ENCODE results near the gene CCL18. TPM values are rescaled to one million over a fixed set of nuclear protein-coding genes. Genes with fewer than 3 reads are reported as not detected.
"Not testable (repeated sequence)": the region's sequence is repeated elsewhere in the genome, so short reads cannot be mapped to it uniquely, and the experiment has no call there.

The CCL18 gene
- total RNA-seq, 1 experiment from 2014 or later, result not detected

GRCh38 chr17:36121099-36121498 is 57.0 kb downstream of the CCL18 start:
- H2AFZ ChIP-seq (ENCODE audit: low read length); H3K27me3 ChIP-seq (ENCODE audit: low read length); H3K36me3 ChIP-seq (ENCODE audit: insufficient read depth, low read length); H3K4me2 ChIP-seq (ENCODE audit: low read depth, low read length, poor library complexity, severe bottlenecking); H3K9me2 ChIP-seq (replicated peaks; ENCODE audit: insufficient read depth, low read length); DNase-seq; H3K27ac ChIP-seq (ENCODE audit: low read length); H3K79me2 ChIP-seq (ENCODE audit: low read length); H3K4me1 ChIP-seq (ENCODE audit: low read length); H3K9ac ChIP-seq (ENCODE audit: low read length); H4K20me1 ChIP-seq (ENCODE audit: insufficient read depth, low read depth, low read length); H3K4me3 ChIP-seq (ENCODE audit: low read length): not testable (repeated sequence)
- peaks cover 13% of the 10 kb centered on the region for H3K9me3 ChIP-seq (ENCODE audit: low read length)

Small RNAs within 50 kb of the gene (small RNA-seq; reads per million reads assigned to genes)
- not detected for gene RN7SL301P

Other genes with a start within 250 kb of the CCL18 start
- gene HEATR9, start 195.4 kb upstream of the CCL18 start, total RNA-seq (2014; rRNA removed; shearing (Covaris generic); ENCODE audit: low replicate concordance), result not detected in 2 replicates
- gene CCL5, start 183.9 kb upstream of the CCL18 start, total RNA-seq (2014; rRNA removed; shearing (Covaris generic); ENCODE audit: low replicate concordance), result not detected in 2 replicates
- gene RDM1, start 133.5 kb upstream of the CCL18 start, total RNA-seq (2014; rRNA removed; shearing (Covaris generic); ENCODE audit: low replicate concordance), result 9.7 and 11.0 TPM in 2 replicates
- gene LYZL6, start 120.6 kb upstream of the CCL18 start, total RNA-seq (2014; rRNA removed; shearing (Covaris generic); ENCODE audit: low replicate concordance), result not detected in 2 replicates
- not detected in 2 replicates for gene CCL16, start 82.8 kb upstream of the CCL18 start, total RNA-seq (2014; rRNA removed; shearing (Covaris generic); ENCODE audit: low replicate concordance)
- not detected in 2 replicates for gene CCL14, start 77.5 kb upstream of the CCL18 start, total RNA-seq (2014; rRNA removed; shearing (Covaris generic); ENCODE audit: low replicate concordance)
- not detected in 2 replicates for gene CCL15, start 62.7 kb upstream of the CCL18 start, total RNA-seq (2014; rRNA removed; shearing (Covaris generic); ENCODE audit: low replicate concordance)
- gene CCL23, start 46.3 kb upstream of the CCL18 start, total RNA-seq (2014; rRNA removed; shearing (Covaris generic); ENCODE audit: low replicate concordance), result not detected in 2 replicates
- gene CCL3, start 25.9 kb downstream of the CCL18 start, total RNA-seq (2014; rRNA removed; shearing (Covaris generic); ENCODE audit: low replicate concordance), result 2.1 TPM in 1 of 2 replicates, not detected in the other
- gene CCL4, start 39.6 kb downstream of the CCL18 start, total RNA-seq (2014; rRNA removed; shearing (Covaris generic); ENCODE audit: low replicate concordance), result 6.9 and 7.6 TPM in 2 replicates
- gene TBC1D3B, start 112.4 kb downstream of the CCL18 start, total RNA-seq (2014; rRNA removed; shearing (Covaris generic); ENCODE audit: low replicate concordance), result 0.63 and 3.6 TPM in 2 replicates
- 1.9 and 6.4 TPM in 2 replicates for gene CCL3L1, start 132.5 kb downstream of the CCL18 start, total RNA-seq (2014; rRNA removed; shearing (Covaris generic); ENCODE audit: low replicate concordance)
- gene CCL4L2, start 146.8 kb downstream of the CCL18 start, total RNA-seq (2014; rRNA removed; shearing (Covaris generic); ENCODE audit: low replicate concordance), result 14.9 and 26.9 TPM in 2 replicates
- not detected in 2 replicates for gene TBC1D3I, start 200.3 kb downstream of the CCL18 start, total RNA-seq (2014; rRNA removed; shearing (Covaris generic); ENCODE audit: low replicate concordance)

Data from Karpas-422 (cell line).